Erythroblast (primary cell): ENCODE data around the gene RXYLT1.

Experiments
- DNase-seq, 2 experiments: peaks; one replicate each; lab custom pipeline; 2025; lab: John Stamatoyannopoulos, UW
- GATA1 ChIP-seq: IDR thresholded peaks from 2 replicates; pipeline ENCODE4 v1.6.1; 2011; ENCODE audit warnings: low read depth, mild to moderate bottlenecking, control low read depth, low read length, moderate library complexity
- POLR2A ChIP-seq: IDR thresholded peaks from 2 replicates; pipeline ENCODE4 v1.6.1; 2011; ENCODE audit warnings: mild to moderate bottlenecking, low read length

Gene RXYLT1

GRCh38 chr12:63782466-63782865 lies 2.8 kb downstream of the RXYLT1 start:
- TF ChIP-seq GATA1 (no peak), POLR2A (no peak)
- no peak for DNase-seq

- TF ChIP-seq POLR2A (no peak), GATA1 (no peak)
- DNase-seq = no peak
Observed at GRCh38 chr12:63787306-63787705, 7.6 kb downstream of the RXYLT1 start.

- DNase-seq = no peak
- TF ChIP-seq POLR2A = no peak
- no peak for TF ChIP-seq GATA1
Observed at GRCh38 chr12:63790608-63790945, 10.9 kb downstream of the RXYLT1 start.

- DNase-seq = no peak
- TF ChIP-seq GATA1 = no peak
- no peak for TF ChIP-seq POLR2A
Observed at GRCh38 chr12:63792338-63792737, 12.6 kb downstream of the RXYLT1 start.

GRCh38 chr12:63795032-63795687 lies 15.5 kb downstream of the RXYLT1 start:
- no peak for DNase-seq
- no peak for TF ChIP-seq POLR2A
- no peak for TF ChIP-seq GATA1

- DNase-seq = peak in 1 of 2 experiments; percentile 4
- no peak for TF ChIP-seq GATA1
- no peak for TF ChIP-seq POLR2A
Observed at GRCh38 chr12:63795944-63796343, 16.2 kb downstream of the RXYLT1 start.

- TF ChIP-seq GATA1 (no peak), POLR2A (no peak)
- peak; percentile 33 to 48 for DNase-seq
Observed at GRCh38 chr12:63802012-63802608, 22.4 kb downstream of the RXYLT1 start.

- no peak for TF ChIP-seq POLR2A
- no peak for TF ChIP-seq GATA1
- DNase-seq = no peak
Observed at GRCh38 chr12:63804746-63805145, 25.0 kb downstream of the RXYLT1 start.

- TF ChIP-seq GATA1 = no peak
- TF ChIP-seq POLR2A = no peak
- DNase-seq = no peak
Observed at GRCh38 chr12:63805704-63806672, 26.3 kb downstream of the RXYLT1 start.

GRCh38 chr12:63808631-63809030 lies 28.9 kb downstream of the RXYLT1 start:
- no peak for TF ChIP-seq GATA1
- no peak for TF ChIP-seq POLR2A
- no peak for DNase-seq

GRCh38 chr12:63809566-63809965 lies 29.9 kb downstream of the RXYLT1 start:
- DNase-seq = no peak
- TF ChIP-seq GATA1 (no peak), POLR2A (no peak)

GRCh38 chr12:63811334-63811733 lies 31.6 kb downstream of the RXYLT1 start:
- no peak for DNase-seq
- TF ChIP-seq POLR2A (no peak), GATA1 (no peak)

- no peak for DNase-seq
- TF ChIP-seq POLR2A = no peak
- TF ChIP-seq GATA1 = no peak
Observed at GRCh38 chr12:63811755-63812154, 32.0 kb downstream of the RXYLT1 start.

GRCh38 chr12:63814146-63814772 lies 34.5 kb downstream of the RXYLT1 start:
- DNase-seq = no peak
- no peak for TF ChIP-seq POLR2A
- no peak for TF ChIP-seq GATA1
